GM18951 (cell line): ENCODE measurements around the gene NCLN.
"Not testable (repeated sequence)": the region's sequence is repeated elsewhere in the genome, so short reads cannot be mapped to it uniquely, and the experiment has no call there.

Source experiments
- POLR2A ChIP-seq: IDR thresholded peaks from 4 replicates; pipeline ENCODE4 v1.6.1; 2011; ENCODE audit warnings: mild to moderate bottlenecking; ENCODE audit not compliant: insufficient read length, insufficient read depth; ENCODE audit errors: extremely low read depth
- in situ Hi-C: fragments of 300-500 bp; cut with MboI; formaldehyde crosslinking; loops from one replicate; pipeline ENCODE4 v1.12.0; 2022; ENCODE audit warnings: low sequenced_read_pairs, mixed read lengths, inconsistent platforms; ENCODE audit not compliant: unreplicated experiment

The NCLN gene

DNA sequence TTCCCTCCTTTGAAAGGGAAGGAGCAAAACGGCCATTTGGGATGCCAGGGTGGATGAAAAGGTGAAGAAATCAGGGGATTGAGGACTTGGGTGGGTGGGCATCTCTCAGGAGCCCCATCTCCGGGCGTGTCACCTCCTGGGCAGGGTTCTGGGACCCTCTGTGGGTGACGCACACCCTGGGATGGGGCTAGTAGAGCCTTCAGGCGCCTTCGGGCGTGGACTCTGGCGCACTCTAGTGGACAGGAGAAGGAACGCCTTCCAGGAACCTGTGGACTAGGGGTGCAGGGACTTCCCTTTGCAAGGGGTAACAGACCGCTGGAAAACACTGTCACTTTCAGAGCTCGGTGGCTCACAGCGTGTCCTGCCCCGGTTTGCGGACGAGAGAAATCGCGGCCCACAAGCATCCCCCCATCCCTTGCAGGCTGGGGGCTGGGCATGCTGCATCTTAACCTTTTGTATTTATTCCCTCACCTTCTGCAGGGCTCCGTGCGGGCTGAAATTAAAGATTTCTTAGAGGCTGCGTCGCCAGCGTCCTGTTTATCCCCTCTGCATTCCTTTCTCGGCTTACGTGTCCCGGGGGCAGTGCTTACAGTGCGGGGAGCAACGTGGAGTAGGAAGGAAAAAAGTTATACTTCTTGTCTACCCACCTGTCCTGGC is 22.4 kb upstream of the NCLN start:
- in situ Hi-C loops = no loop called here

DNA sequence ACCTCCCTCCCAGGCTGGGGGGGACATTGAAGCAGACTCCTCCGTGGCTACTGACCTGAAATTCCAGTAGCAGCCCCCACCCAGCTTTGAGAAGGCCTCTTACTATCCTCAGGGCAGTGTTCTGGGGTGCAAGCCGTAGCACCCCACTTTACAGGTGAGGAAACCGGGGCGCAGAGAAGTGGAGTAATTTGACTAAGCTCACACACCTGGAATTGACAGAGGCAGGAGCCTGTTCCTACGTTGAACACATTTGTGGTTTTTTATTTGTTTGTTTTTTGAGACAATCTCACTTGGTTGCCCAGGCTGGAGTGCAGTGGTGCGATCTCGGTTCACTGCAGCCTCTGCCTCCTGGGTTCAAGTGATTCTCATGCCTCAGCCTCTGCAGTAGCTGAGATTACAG is 21.8 kb upstream of the NCLN start:
- in situ Hi-C loops = no loop called here
- no peak for TF ChIP-seq POLR2A

More for the DNA sequence above, 22.4 kb upstream of the NCLN start:
- TF ChIP-seq POLR2A = no peak

DNA sequence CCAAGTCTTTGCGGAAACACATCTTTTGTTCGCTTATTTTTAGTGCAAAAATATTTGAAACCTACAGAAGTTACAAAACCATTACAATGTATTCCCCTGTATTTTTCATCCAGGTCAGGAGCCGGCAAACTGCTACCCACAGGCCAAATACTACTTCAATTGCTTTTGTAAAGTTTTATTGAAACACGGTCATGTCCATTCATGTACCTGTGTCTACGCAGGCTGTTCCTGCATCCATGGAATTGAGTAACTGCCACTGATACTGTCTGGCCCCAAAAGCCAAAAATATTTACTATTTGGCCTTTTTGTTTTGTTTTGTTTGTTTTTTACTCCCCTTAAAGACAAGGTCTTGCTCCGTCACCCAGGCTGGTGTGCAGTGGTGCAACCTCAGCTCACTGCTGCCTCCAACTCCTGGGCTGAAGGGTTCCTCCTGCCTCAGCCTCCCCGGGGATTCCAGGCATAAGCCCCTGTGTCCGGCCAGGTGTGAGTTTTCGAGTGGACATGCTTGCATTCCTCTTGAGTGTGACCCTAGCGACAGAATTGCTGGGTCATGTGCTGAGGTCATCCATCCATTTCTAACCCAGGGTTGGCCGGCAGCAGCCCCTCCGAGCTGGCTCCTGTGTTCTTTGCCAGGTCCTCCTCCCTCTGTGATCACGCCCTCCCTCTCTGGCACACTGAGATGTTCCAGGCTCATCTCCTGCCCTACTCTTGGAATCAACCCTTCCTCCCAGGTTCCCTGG is 18.0 kb upstream of the NCLN start:
- TF ChIP-seq POLR2A = no peak
- in situ Hi-C loops = no loop called here

- no peak for TF ChIP-seq POLR2A
- in situ Hi-C loops = no loop called here
Observed at GRCh38 chr19:3171894-3172672, 13.6 kb upstream of the NCLN start.

- in situ Hi-C loops = not testable (repeated sequence)
Observed at GRCh38 chr19:3172673-3173000, 13.1 kb upstream of the NCLN start.

DNA sequence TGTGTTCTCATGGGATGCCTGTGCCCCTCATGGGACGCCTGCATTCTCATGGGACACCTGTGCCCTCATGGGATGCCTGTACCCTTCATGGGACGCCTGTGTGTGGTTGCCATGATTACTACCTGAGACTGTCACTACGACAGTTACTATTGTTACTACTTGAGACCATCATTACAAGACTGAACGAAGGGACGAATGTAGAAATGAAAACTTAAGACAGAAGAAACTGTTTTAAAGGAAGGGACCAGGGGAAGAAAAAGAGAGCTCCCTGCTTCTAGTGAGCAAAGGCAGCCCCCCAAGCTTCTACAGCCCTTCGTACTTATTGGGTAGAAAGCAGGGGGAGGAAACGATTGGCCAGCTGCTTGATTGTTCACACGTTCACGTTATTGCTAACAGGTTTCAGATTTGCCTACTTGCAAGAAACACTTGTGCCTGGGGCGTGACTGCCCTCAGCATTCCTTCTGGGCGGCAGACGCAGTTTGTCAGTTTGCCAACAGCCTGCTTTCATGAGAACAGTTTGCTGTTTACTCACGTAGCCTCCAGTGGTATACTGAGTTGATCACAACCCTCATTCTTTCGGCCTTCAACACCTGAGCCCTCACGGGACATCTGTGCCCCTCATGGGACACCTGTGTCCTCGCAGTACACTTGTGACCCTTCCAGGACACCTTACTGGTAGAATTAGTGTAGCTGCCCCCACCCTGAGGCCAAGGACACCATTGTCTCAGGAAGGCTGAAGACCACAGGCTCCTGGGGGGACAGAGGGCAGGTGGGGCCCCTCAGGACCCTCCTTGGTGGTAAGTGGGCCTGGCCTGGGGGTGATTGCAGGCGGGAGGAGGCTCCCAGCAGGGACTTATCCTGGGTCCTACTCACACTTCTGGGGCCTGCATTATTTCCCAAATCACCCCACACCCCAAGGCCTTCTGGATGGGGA is 9.7 kb upstream of the NCLN start:
- no peak for TF ChIP-seq POLR2A
- in situ Hi-C loops = no loop called here

DNA sequence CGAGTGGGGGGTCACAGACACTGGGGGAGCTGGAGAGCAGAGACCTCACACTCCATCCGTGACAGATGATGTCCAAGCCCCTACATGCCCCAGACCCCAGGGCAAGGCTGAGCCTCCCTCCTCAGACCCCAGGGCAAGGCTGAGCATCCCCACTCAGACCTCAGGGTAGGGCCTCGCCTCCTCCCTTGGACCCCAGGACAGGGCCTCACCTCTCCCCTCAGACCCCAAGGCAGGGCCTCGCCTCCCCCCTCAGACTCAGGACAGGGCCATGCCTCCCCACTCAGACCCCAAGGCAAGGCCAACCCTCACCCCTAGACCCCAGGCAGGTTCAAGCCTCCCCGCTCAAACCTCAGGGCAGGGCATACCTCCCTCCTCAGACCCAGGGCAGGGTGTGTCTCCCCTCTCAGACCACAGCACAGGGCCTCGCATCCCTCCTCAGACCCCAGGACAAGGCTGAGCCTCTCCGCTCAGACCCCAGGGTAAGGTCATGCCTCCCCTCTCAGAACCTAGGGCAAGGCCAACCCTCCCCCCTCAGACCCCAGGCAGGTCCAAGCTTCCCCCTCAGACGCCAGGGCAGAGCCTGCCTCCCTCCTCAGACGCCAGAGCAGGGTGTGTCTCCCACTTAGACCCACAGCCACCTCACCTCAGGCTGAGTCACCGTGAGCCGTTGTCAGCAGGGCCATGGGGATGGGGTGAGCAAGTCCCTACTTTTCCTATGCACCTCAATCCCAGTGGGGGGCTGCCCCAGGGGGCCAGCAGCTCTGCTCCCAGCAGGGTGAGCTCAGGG is 8.8 kb upstream of the NCLN start:
- in situ Hi-C loops = no loop called here
- no peak for TF ChIP-seq POLR2A

DNA sequence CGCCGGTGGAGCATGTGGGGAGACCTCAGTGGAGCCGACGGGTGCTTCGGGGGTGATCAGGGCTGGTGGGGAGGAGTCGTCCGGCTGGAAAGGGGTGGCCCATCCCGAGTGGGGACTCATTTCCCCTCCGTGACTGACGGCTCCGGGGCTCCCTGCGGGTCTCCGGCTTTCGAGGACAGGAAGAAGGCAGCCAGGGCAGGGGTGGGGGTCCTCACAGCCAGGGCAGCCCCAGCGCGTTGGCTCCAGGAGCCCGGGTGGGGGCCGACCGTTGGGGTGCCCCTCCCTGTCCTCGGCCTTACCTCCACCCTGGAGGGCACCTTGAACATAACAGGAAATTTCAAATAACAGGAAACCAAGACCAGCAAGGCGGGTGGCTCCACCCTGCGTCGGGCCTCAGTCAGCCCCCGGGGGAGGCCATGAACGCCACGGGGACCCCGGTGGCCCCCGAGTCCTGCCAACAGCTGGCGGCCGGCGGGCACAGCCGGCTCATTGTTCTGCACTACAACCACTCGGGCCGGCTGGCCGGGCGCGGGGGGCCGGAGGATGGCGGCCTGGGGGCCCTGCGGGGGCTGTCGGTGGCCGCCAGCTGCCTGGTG is 7.3 kb upstream of the NCLN start, which contains the start of gene S1PR4:
TSS of gene S1PR4 (plus strand) at position 393 of the 596 bp plus-strand sequence. CDS start at position 417, 24 bp downstream.
- peak; percentile 87 for TF ChIP-seq POLR2A
- in situ Hi-C loops = no loop called here

GRCh38 chr19:3178973-3179738 is 6.6 kb upstream of the NCLN start:
- TF ChIP-seq POLR2A = no peak
- in situ Hi-C loops = no loop called here

DNA sequence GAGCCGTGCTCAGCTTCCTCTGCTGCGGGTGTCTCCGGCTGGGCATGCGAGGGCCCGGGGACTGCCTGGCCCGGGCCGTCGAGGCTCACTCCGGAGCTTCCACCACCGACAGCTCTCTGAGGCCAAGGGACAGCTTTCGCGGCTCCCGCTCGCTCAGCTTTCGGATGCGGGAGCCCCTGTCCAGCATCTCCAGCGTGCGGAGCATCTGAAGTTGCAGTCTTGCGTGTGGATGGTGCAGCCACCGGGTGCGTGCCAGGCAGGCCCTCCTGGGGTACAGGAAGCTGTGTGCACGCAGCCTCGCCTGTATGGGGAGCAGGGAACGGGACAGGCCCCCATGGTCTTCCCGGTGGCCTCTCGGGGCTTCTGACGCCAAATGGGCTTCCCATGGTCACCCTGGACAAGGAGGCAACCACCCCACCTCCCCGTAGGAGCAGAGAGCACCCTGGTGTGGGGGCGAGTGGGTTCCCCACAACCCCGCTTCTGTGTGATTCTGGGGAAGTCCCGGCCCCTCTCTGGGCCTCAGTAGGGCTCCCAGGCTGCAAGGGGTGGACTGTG is 5.9 kb upstream of the NCLN start:
- in situ Hi-C loops = no loop called here
- no peak for TF ChIP-seq POLR2A
